Measurements from ENCODE around the gene USP32. TPM values are rescaled to one million over a fixed set of nuclear protein-coding genes. Genes with fewer than 3 reads are reported as not detected.

Gene USP32
- total and polyA plus RNA-seq, 2 of the 8 experiments (the other 6 are each of a cell fraction or from before 2014, with no cell fraction given): 29.6 to 112 TPM

- H3K23ac ChIP-seq (ENCODE audit: insufficient read length): no peak overlapping the region
- TF ChIP-seq SRF (IDR thresholded peaks at IDR 0.05; ENCODE audit: low read depth, low read length) (no peak), SAP30 (IDR thresholded peaks at IDR 0.05; ENCODE audit: insufficient read depth, insufficient replicate concordance, low read length) (peak; percentile 18), RAD21 (IDR thresholded peaks at IDR 0.05 in 1 of 2, conservative IDR thresholded peaks at IDR 0.05 in 1 of 2; ENCODE audit: low read depth in 2 of 2, low read length in 2 of 2) (peak; percentile 79 to 81), NANOG (IDR thresholded peaks at IDR 0.05; ENCODE audit: insufficient read depth, low read depth, low read length, poor library complexity, severe bottlenecking) (no peak), MAX (IDR thresholded peaks at IDR 0.05) (no peak), CTCF (IDR thresholded peaks at IDR 0.05; ENCODE audit: control extremely low read depth in 1 of 3, insufficient read depth in 1 of 3, low read depth in 1 of 3, low read length in 3 of 3) (peak; percentile 77 to 88 (median 82)), RXRA (IDR thresholded peaks at IDR 0.05; ENCODE audit: insufficient read depth, low read depth, low read length) (no peak), TBP (IDR thresholded peaks at IDR 0.05; ENCODE audit: low read depth, low read length) (0 out of 2 replicates have a peak, but pooled peaks have one; percentile 13)
Observed at GRCh38 chr17:60142872-60143499, 248.9 kb downstream of the USP32 start.

More at GRCh38 chr17:60142872-60143499, 248.9 kb downstream of the USP32 start:
- Histone ChIP-seq H3K79me2 (ENCODE audit: control insufficient read depth in 1 of 2, insufficient read depth in 2 of 2, low read length in 2 of 2) (no peaks in the 10 kb centered on the region), H3K4me2 (ENCODE audit: insufficient read depth in 1 of 2, low read depth in 2 of 2, low read length in 2 of 2) (peak overlapping the region; percentile 85 to 95), H3K36me3 (ENCODE audit: control insufficient read depth in 2 of 4, insufficient read depth in 4 of 4, low read length in 3 of 4) (no peaks in the 10 kb centered on the region; a peak in 1 of 8 replicates), H3K23me2 (ENCODE audit: low read depth, low read length) (peaks cover 8% of the 10 kb centered on the region; the same call in 1 of the 2 replicates), H2AFZ (ENCODE audit: low read length) (no peak overlapping the region), H3K4ac (replicated peaks; ENCODE audit: insufficient read length, low read depth, low read length) (no peak overlapping the region), H4K20me1 (replicated peaks in 1 of 2; ENCODE audit: control insufficient read depth in 1 of 2, insufficient read depth in 2 of 2, low read length in 2 of 2) (peaks cover 2 to 8% of the 10 kb centered on the region in 2 experiments), H3K27me3 (replicated peaks in 1 of 4; ENCODE audit: control insufficient read depth in 3 of 4, extremely low read depth in 1 of 4, insufficient read depth in 3 of 4, low read length in 3 of 4) (peaks cover 33 to 44% (median 42%) of the 10 kb centered on the region in 4 experiments), H2AK5ac (ENCODE audit: low read depth, low read length) (no peak overlapping the region), H2BK12ac (ENCODE audit: low read depth, low read length) (peak overlapping the region; percentile 75; the same call in 1 of the 2 replicates), H2BK20ac (ENCODE audit: low read length) (0 out of 2 replicates have a peak overlapping the region, but pooled peaks have one; percentile 32), H3K4me3 (ENCODE audit: extremely low read depth in 1 of 4, insufficient read depth in 2 of 4, low read depth in 3 of 4, low read length in 4 of 4) (peak overlapping the region in 3 of 4 experiments; percentile 34 to 59 (median 52); a peak in 4 of 8 replicates), H2BK15ac (ENCODE audit: low read length) (0 out of 2 replicates have a peak overlapping the region, but pooled peaks have one; percentile 93), H3K9ac (replicated peaks in 1 of 4; ENCODE audit: extremely low read depth in 1 of 4, low read depth in 3 of 4, low read length in 3 of 4) (no peak overlapping the region), H3K14ac (ENCODE audit: insufficient read length) (no peak overlapping the region), H3K79me1 (ENCODE audit: low read depth, low read length) (no peaks in the 10 kb centered on the region), H2BK120ac (replicated peaks; ENCODE audit: low read depth, low read length) (no peak overlapping the region), H3K9me3 (ENCODE audit: insufficient read depth in 2 of 2, low read depth in 1 of 2, low read length in 1 of 2) (no peaks in the 10 kb centered on the region), H4K5ac (ENCODE audit: insufficient read length, low read depth, low read length) (no peak overlapping the region), H3K4me1 (replicated peaks in 1 of 4; ENCODE audit: control insufficient read depth in 3 of 4, insufficient read depth in 4 of 4, low read length in 3 of 4) (peaks cover 10 to 29% (median 20%) of the 10 kb centered on the region in 4 experiments), H2BK5ac (ENCODE audit: low read depth, low read length) (no peak overlapping the region), H4K91ac (replicated peaks; ENCODE audit: insufficient read length, low read length) (no peak overlapping the region), H4K8ac (ENCODE audit: extremely low read depth, insufficient read depth, low read length) (no peak overlapping the region), H3K56ac (replicated peaks; ENCODE audit: insufficient read length, low read depth, low read length) (no peak overlapping the region), H3K27ac (ENCODE audit: low read depth, low read length) (no peak overlapping the region), H3K18ac (ENCODE audit: extremely low read depth, low read length) (no peak overlapping the region)
- FAIRE-seq: peak; percentile 95
- ChIA-PET POLR2A (ENCODE audit: partially characterized antibody) (interaction anchor here (1.5 kb wide), 1 partner anchor 18 kb away, joined by 11 read pairs; no protein-coding TSS in a partner anchor), CTCF (ENCODE audit: partially characterized antibody) (interaction anchor here (0.6 to 10.2 kb wide), 17 partner anchors 9 to 495 kb away, joined by 3 to 148 read pairs (median 4); partner anchors contain the start of gene CA4)
- WGBS, 2 experiments (ENCODE audit: extremely low coverage in 1 of 2, insufficient coverage in 1 of 2, insufficient read length in 1 of 2, insufficient replicate concordance in 2 of 2, low coverage in 1 of 2, low lambda C conversion rate in 2 of 2, missing lambda C conversion rate in 1 of 2): 13% methylated on average over 10 of the region's 10 CpGs; no CpG with 5 or more reads in 1 of the 2 experiments
- DNase-seq (ENCODE audit: low read depth in 1 of 2, low spot score in 2 of 2): peak in 1 of 2 experiments; percentile 94
